HG03066 (cell line): ENCODE measurements around the gene SFTA2.

Source experiments
- ATAC-seq: cut with Tn5 transposase; IDR thresholded peaks from one replicate; pipeline ENCODE4 v1.9.1; 2021; ENCODE audit warnings: low read depth; ENCODE audit not compliant: unreplicated experiment

The SFTA2 gene

DNA sequence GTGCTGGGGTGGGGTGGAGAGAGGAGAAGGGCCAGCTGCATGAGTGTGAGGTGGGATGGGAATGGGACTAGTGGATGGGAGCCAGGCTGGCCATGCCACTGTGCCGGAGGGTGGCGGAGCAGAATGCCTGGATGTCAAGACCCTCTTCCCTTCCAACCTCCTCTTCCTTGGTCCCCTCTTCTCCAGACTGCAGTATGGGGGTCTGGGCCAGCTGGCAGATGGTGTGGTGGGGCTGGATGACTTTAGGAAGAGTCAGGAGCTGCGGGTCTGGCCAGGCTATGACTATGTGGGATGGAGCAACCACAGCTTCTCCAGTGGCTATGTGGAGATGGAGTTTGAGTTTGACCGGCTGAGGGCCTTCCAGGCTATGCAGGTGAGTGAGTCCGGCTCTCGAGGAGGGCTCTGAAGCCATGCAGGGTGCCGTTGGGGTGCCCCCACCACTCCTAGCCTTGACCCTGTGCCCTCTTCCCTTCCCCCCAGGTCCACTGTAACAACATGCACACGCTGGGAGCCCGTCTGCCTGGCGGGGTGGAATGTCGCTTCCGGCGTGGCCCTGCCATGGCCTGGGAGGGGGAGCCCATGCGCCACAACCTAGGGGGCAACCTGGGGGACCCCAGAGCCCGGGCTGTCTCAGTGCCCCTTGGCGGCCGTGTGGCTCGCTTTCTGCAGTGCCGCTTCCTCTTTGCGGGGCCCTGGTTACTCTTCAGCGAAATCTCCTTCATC is 40.0 kb downstream of the SFTA2 start:
- ATAC-seq, result no peak

DNA sequence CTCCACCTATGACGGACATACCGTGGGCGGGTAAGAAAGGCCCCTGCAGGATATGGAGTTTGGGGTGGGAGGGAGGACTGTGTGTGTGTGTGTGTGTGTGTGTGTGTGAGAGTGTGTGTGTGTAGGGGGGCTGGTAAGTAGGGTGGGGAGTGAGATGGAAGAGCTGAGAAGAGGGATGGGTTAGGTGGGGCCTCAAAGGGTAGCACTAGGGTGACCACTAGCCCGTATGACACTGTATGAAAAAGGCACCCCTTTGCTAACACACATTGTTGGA is 40.6 kb downstream of the SFTA2 start:
- no peak for ATAC-seq

DNA sequence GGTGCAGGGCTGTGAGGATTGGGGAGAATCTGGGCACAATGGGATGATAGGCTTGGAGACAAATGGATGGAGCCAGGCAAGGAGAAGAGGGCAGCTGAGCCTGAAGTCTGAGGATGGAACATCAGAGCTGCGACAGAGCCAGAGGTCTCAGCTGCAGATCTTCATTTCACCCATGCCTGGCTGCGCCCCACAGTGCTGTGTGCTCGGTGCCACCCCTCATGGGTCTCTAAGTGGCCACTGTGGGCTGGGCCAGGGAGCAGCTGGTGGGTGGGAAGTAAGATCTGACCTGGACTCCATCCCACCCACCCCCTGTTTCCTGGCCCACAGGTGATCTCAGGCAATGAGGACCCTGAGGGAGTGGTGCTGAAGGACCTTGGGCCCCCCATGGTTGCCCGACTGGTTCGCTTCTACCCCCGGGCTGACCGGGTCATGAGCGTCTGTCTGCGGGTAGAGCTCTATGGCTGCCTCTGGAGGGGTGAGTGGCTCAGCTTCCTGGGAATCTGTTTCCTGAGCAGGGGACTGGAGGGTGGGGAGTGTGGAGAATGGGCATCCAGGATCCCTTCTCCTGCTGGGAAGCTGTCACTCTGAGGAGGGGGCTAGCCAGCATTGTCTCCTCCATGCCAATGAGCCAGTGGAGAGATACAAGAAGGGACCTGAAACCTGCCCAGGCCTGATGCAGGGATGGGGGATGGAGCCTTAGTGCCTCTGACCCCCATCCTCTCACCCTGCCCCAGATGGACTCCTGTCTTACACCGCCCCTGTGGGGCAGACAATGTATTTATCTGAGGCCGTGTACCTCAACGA is 41.1 kb downstream of the SFTA2 start:
- ATAC-seq, result no peak

DNA sequence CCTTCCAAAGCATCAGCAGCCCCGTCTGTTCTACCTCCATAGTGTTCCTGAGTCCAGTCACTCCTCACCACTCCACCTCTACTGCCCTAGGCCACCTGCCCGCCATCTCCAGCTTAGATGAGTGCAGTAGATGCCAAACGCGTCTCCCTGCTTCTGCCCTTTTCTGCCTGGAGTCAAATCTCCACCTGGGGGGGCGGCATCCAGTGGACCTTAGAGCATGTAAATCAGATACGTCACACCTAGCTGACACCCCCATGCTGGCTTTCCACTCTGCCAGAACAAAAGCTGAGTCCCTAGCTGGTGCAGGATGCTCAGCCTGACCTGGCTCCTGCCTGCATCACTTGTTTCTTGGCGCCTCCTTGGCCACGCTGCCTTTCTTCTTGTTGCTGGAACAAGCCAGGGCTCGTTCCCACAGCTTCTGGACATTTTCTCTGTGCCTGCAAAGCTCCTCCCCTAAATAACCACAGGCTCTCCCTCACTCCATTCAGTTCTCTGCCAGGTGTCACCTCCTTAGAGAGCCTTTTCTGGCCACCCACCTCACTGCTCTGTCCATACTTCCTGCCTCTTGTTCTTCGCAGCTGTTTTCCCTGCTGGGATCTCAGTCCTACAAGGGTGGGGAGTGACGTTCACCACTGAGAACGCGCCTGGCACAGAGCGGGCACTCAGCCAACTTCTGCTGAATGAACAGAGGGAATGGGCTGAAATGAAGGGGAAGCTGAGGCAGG is 41.9 kb downstream of the SFTA2 start:
- no peak for ATAC-seq

DNA sequence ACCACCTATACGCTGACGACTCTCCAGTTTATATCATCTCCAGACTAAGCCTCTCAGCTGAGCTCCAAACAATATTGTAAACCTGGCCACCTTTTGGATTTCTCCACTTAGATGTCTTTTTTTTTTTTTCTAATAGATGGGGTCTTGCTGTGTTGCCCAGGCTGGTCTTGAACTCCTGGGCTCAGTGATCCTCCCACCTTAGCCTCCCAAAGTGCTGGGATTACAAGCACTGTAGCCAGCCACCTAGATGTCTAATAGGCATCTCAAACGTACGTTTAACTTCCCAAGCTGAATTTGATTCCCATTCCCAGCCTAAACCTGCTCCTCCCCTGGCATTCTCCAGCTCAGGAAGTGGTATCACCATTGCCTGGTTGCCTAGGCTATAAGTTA is 42.5 kb downstream of the SFTA2 start:
- no peak for ATAC-seq

DNA sequence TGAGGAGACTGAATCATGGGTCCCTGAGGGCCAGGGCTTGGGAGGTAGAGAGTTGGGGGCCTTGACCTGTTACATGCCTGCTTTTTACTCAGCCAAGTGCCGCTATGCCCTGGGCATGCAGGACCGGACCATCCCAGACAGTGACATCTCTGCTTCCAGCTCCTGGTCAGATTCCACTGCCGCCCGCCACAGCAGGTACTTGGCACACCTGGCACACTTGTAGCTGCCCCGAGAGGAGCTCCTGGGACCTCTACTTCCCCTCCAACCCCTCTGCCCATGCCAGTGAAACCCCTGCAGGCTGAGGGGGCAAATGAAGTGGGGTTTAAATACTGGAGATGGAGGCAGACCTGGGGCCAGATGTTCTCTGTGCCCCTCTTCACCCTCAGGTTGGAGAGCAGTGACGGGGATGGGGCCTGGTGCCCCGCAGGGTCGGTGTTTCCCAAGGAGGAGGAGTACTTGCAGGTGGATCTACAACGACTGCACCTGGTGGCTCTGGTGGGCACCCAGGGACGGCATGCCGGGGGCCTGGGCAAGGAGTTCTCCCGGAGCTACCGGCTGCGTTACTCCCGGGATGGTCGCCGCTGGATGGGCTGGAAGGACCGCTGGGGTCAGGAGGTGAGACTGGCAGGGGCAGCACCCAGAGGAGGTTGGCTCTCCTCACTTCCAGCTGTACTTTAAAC is 43.0 kb downstream of the SFTA2 start:
- ATAC-seq, result no peak

DNA sequence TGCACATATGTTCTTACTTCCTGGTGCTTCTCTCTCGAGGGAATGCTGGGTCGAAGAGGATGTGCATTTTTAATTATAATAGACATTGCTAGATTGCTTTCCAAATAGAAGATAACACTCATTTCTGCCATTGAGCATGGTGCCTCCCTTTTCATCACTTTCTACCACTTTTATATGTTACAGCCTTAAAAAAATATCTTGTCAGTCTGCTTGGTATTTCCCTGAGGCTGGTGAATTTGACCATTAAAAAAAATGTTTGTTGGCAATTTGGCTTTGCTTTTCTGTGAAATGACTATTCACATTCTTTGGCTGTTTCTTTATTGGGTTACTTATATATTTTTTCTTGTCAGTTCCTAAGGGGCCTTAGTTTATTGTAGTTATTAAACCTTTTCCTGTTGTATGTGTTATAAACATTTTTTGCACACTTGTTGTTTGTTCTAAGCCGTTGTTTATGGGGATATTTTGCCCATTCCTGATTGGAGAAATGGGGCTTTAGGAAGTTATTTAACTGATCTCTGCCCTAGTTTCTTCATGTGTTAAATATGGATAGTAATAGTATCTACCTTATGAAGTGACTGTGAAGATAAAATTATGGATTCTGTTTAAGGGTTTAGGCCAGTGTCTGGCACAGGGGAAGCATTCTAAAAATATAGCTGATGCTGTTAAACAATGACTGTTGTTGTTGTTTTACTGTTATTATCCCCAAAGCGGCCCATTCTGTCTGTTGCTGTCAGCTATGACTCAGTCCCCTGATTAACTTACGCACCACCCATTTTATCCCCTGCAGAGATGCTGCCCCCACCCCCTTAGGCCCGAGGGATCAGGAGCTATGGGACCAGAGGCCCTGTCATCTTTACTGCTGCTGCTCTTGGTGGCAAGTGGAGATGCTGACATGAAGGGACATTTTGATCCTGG is 43.8 kb downstream of the SFTA2 start:
- no peak for ATAC-seq

DNA sequence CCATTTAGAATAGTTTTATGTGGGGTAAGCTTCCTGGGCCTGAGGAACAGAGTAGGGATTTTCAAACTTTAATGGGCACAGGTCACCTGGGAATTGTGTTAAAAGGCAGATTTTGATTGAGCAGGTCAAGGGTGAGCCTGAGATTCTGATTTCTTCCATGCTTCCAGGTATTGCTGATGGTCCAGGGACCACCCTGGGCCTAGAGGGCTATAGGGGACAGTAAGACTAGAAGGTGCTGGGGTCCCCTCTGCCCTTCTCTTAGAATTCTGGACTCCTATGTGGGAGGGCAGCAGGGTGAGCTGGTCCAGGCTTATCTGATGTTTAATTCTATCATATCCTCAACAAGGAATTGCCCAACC is 45.1 kb downstream of the SFTA2 start:
- ATAC-seq, result no peak

DNA sequence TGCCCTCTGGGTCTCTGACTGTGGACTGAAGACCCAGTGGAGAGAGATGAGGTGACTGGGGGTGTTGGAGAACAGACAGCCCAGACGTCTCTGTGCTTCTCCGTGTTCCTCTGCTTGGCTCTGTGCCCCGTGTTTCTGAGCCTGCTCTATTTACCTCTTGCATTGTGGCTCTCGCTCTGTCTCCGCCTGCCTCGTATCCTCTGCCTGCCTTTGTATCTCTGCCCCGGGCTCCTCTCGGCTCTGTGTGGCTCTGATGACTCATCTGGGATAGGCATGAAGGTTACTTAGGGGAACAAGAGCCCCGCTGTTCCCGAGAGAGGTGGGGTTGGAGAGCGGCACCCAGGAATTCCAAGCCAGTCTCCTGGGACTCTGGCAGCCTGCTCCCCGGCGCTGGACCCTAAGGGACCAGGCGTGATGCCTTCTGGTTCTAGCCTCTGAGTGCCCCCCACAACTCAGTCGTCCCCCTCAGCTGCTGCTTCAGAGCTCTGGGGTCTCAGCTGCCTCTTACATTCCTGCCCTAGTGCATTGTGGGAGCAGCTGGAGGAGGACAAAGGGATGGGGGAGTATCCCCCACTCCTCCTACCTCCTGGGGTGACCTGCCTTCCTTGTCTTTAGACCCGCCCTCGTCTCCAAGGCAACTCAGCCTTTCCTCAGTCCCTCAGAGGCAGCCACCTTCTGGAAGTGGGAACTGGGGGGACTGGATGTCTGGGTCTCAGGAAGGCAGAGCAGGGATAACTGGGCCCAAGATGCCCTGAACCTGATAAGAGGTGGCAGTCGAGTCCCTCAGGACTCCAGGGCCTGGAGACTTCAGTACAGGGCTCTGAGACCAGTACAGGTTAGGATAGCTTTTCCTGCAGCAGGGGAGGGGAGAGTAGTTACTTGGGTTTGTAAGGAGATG is 45.7 kb downstream of the SFTA2 start:
- no peak for ATAC-seq

DNA sequence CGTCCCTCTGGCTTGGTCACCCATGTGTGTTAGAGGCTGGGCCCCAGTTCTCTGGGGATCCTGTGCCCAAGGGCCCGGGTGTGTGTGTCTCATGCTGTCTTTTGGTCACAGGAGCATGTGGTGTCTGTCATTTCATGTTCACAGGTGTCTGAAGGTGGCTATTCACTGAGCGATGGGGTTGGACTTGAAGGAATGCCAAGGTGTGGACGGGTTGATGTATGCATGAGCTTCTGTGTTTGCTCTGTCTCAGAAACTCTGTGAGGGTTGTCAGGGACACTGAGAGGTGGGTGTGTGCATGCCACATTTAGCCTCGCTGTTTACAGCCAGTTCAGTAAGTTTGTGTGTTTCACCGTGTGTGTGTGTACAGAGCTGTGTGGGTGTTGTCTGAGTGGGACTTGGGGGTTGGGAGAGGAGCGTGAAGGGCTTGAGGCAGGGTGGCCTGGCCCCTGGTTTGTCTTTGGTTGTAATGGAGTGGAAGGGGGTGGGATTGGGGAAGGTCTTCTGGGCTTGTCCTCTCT is 46.4 kb downstream of the SFTA2 start:
- no peak for ATAC-seq

DNA sequence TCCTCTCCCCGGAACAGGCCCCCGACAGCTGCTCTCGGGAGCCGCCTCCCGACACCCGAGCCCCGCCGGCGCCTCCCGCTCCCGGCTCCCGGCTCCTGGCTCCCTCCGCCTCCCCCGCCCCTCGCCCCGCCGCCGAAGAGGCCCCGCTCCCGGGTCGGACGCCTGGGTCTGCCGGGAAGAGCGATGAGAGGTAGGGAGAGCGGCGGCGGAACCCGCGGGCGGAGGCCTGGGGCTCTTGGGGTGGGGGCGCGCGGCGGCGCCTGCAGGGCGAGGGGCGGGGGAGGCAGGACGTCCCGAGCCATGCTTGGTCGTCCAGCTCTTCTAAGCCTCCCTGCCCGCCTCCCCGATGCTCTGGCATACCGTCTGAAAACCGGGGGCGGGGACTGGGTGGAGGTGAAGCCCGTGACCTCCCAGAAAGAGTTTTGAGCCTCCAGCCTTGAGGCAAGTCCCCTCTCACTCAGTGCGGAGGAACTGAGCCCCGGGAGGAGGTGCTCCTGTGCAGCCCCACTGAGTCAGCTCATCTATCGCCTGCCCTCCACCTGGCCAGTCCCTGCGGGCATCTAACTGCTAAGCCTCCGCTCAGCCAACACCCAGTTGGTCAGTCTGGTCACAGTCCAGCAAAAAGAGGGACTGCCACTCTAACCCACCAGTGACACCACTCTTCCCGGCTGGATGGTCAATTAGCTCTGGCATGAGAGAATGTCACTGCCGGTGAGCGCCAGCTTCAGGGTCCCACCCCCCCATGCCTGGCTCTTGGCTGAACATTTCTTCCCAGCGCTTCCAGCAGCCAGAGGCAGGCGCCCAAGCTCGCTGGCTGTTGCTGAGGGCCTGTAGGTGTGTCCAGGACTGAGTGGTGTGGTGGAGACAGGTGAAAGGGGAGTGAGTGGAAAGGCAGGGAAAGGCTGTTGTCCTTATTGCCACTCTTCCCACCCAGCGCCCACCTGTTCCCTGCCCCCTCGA is 47.2 kb downstream of the SFTA2 start:
- no peak for ATAC-seq

DNA sequence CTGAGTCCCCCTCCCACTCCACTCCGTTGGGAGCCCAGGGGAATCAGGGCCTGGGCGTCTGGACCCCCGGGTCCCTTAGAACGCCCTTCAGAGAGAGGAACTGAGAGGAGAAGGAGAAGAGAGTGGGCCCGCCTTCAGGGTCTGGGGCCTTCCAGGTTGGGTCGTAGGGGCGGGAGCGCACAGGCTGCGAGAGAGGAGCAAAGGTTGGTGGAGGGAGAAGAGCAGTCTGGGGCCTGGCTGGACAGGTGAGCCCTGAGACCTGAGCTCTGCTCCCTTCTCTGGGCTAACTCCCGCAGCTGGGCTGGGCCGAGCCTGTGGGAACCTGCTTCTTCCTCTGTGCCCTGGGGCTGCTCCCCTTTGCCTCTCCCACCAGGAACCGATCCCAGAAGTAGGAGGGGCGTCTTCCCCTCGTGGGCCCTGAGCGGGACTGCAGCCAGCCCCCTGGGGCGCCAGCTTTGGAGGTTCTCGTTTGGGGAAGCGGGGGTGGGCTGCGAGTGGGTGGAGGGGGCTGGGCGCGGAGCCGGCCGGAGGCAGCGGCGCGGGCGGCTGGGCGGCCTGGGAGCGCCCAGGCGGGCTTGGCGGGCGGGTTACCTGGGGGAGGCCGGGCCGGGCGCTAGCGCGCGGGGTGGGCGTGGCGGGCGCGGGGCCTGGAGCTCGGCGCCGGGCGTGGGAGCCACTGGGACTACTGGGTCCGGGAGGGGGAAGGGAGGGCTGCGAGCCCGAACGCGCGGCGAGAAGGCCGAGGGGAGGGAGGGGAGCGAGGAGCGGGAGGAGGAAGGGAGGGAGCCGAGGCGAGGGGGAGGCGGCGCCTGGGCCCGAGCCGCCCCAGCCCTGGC is 48.1 kb downstream of the SFTA2 start, which contains the start of gene DDR1:
DDR1 (plus strand) TSS at position 835 of the 836 bp plus-strand sequence. CDS start 4,211 bp downstream, outside the sequence.
- no peak for ATAC-seq

DNA sequence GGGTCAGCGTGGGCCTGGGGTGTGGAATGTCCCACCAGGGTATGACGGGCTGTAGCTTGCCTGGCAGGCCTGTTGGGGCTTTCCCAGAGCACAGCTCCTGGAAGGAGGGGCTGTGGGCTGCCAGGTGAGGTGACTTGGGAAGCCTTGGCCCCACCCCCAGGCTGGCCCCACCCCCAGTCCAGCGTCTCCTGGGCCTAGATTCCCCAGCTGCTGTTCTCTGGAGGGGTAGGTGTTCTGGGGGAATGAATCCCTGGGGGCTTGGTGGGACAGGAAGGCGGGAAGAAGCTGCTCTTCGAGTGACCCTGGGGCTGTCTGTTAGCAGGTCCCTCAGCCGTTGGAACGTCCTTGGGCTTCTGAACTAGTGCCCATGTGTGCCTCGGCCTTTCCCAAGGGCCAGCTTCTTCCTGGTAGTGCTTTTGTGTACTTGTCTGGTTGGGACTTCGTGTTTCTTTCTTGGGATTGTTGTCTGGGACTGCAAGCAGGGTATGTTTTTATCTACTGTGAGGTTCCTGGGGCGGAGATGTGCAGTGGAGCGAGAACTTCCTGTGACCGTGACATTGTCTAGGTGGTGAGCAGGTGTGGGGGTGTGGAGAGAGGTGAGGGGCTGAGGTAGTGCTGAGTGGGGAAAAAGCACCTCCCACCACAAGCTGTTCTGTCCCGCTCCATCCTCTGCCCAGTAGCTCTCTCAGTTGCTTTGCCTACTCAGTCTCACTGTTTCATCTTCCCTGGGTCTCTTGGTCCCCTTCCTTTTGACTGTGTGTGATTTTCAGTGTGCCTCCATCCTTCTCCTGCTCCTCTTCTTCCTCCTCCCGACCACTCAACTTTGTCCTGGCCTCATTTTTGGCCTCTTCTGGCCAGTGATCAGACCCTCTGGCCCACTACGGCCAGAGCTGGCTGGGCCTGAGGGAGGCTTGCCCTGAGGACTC is 48.9 kb downstream of the SFTA2 start:
- ATAC-seq, result no peak

DNA sequence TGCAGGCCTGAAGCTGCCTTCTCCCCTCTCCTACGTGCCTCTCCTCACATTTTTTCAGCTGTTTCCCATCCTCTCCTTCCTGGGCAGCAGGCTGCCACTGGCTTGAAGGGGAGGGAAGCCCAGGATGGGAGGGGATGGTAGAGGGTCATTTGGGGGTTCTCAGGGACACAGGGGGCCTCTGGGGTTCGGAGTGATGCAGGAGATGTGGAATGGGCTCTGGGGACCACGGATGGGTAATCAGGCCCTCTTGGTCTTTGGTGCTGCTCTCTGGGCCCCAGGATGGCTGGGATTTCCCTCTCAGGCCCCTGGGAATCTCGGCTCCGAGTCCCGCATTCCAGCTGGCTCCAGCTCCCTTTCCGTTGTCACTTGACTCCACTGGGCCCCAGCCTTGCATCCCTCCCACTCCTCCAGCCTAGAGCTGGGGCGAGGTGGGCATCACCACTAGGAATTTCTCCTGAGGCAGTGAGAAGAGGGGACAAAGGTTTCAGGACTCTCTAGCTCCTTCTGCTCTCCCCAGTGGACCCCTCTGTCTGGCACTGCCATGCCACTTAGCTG is 49.7 kb downstream of the SFTA2 start:
- no peak for ATAC-seq

DNA sequence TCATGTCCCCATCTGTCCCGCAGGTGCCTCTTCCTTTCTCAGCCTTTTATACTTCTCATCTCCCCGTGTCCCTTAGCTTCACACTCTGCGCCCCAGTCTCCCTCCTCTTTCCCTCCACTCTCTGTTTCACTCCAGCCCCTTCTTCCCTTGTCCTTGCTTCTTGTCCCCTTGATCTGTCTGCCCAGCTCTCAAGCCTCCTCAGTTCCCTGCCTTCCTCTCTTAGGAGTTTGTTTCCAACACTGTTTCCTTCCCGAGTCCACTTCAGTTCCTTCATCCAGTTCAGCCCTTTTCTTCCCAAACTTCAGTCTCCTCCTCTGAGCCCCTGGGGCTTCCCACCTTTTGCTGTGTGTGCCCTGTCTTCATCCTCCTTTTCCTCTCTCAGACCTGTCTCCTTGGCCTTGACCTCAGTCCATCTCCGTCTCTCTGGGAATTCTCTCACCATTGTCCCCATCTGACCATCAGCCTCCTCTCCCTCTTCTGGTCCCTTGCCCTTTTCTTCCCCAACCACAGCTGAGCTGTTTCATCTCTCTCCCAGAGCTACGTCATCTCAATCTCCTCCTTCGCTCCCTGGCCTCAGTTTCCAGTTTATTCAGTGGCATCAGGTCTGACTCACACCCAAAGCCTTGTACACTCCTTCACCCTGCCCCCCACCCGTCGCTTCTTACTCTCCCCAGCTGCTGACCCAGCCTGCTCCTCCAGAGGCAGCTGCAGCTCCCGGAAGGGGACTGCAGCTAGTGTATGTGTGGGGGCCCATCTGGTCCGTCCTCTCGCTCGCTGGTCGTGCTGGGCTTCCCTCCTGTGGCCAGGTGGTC is 50.4 kb downstream of the SFTA2 start:
- no peak for ATAC-seq
